OCI-LY3 (cell line): ENCODE measurements around the gene POLH.

ENCODE experiments used
- EZH2phosphoT487 ChIP-seq: fragments of 200-600 bp; shearing (Covaris generic); IDR thresholded peaks from 2 replicates; pipeline ENCODE4 v1.6.1; 2018; ENCODE audit warnings: antibody characterized with exemption, mixed run types, low read depth
- TF ChIP-seq, protein P1 (sequence below): fragments of 200-600, 300-600 bp; sonication (generic); IDR thresholded peaks from 2 replicates; pipeline ENCODE4 v1.5.1; 2014; ENCODE audit warnings: antibody characterized with exemption, low read length, low read depth

DNA sequence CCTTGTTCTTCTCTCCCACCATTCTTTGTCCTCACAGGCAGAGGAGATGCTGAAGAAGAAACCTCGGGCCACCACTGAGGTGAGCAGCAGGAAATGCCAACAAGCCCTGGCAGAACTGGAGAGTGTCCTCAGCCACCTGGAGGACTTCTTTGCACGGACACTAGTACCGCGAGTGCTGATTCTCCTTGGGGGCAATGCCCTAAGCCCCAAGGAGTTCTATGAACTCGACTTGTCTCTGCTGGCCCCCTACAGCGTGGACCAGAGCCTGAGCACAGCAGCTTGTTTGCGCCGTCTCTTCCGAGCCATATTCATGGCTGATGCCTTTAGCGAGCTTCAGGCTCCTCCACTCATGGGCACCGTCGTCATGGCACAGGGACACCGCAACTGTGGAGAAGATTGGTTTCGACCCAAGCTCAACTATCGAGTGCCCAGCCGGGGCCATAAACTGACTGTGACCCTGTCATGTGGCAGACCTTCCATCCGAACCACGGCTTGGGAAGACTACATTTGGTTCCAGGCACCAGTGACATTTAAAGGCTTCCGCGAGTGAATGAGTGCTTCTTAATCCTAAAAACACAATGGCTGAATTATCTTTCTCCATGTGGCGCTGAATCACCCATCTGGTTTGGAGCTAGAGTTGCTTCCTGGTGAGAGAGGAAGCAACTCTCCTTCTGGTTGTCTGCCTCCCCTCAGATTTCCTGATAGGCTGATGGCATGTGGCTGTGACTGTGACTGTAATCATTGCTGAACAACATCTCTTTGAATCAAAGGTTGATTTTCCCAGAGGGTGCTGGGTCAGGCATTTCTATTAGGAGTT is 64.2 kb downstream of the POLH start:
- TF ChIP-seq, protein P1, sequence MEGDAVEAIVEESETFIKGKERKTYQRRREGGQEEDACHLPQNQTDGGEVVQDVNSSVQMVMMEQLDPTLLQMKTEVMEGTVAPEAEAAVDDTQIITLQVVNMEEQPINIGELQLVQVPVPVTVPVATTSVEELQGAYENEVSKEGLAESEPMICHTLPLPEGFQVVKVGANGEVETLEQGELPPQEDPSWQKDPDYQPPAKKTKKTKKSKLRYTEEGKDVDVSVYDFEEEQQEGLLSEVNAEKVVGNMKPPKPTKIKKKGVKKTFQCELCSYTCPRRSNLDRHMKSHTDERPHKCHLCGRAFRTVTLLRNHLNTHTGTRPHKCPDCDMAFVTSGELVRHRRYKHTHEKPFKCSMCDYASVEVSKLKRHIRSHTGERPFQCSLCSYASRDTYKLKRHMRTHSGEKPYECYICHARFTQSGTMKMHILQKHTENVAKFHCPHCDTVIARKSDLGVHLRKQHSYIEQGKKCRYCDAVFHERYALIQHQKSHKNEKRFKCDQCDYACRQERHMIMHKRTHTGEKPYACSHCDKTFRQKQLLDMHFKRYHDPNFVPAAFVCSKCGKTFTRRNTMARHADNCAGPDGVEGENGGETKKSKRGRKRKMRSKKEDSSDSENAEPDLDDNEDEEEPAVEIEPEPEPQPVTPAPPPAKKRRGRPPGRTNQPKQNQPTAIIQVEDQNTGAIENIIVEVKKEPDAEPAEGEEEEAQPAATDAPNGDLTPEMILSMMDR: no peak
- TF ChIP-seq EZH2phosphoT487: no peak
